Body of pancreas (tissue), 4 donors: ENCODE results near the gene ZMPSTE24.

Experiments used
- POLR2A ChIP-seq, 3 donors: fragments of 450-650 bp; IDR thresholded peaks; one replicate each; pipeline ENCODE4 v1.6.1; 2016; ENCODE audit warnings: antibody characterized with exemption in 3 of 3, mild to moderate bottlenecking in 2 of 3
- TF ChIP-seq, protein P1 (sequence below), 7 experiments: fragments of 450-650 bp in 4 of 7; fragments of 200-600 bp in 3 of 7; sonication (generic) in 3 of 7; IDR thresholded peaks; one replicate each; pipeline ENCODE4 v1.5.1; 2016 to 2019; ENCODE audit warnings: antibody characterized with exemption in 7 of 7

DNA sequence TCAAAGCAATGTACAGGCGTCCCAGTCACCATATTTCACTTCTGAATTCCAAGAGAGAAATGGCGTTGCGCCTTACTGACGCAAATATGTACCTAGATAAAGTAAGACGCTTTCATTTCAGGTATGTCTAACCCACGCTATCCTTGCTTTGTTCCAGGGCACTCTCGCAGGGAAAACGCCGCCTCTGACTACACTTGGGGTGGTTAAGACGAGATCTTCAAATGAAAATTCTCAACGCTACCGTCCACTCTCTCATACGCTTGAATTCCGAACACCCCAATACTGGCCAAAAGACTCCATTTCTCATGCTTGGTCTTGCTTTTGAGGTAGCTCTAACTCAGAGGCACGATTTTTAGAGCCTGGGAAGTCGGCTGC, 736 bp upstream of the ZMPSTE24 start:
- TF ChIP-seq, protein P1, sequence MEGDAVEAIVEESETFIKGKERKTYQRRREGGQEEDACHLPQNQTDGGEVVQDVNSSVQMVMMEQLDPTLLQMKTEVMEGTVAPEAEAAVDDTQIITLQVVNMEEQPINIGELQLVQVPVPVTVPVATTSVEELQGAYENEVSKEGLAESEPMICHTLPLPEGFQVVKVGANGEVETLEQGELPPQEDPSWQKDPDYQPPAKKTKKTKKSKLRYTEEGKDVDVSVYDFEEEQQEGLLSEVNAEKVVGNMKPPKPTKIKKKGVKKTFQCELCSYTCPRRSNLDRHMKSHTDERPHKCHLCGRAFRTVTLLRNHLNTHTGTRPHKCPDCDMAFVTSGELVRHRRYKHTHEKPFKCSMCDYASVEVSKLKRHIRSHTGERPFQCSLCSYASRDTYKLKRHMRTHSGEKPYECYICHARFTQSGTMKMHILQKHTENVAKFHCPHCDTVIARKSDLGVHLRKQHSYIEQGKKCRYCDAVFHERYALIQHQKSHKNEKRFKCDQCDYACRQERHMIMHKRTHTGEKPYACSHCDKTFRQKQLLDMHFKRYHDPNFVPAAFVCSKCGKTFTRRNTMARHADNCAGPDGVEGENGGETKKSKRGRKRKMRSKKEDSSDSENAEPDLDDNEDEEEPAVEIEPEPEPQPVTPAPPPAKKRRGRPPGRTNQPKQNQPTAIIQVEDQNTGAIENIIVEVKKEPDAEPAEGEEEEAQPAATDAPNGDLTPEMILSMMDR (IDR thresholded peaks at IDR 0.05), result no peak
- TF ChIP-seq POLR2A (IDR thresholded peaks at IDR 0.05), result no peak
